ENCODE data around the gene CENATAC.

CENATAC gene

GRCh38 chr11:118956847-118957469 is 41.0 kb upstream of the CENATAC start:
- TF ChIP-seq CTCF (IDR thresholded peaks at IDR 0.05; ENCODE audit: insufficient read depth, low read length), result no peak
- no peak for TF ChIP-seq GABPA (IDR thresholded peaks at IDR 0.05; ENCODE audit: low read depth)
- TF ChIP-seq POLR2AphosphoS5 (IDR thresholded peaks at IDR 0.05; ENCODE audit: low read depth), result no peak
- no peak for TF ChIP-seq SPI1 (IDR thresholded peaks at IDR 0.05; ENCODE audit: borderline replicate concordance, low read depth)
- TF ChIP-seq REST (IDR thresholded peaks at IDR 0.05; ENCODE audit: insufficient replicate concordance, low read depth), result no peak
- H3K27me3 ChIP-seq (ENCODE audit: insufficient read depth, poor library complexity, severe bottlenecking), result no peaks in the 10 kb centered on the region
- H3K4me3 ChIP-seq (replicated peaks; ENCODE audit: insufficient read depth, low read length), result no peak overlapping the region

GRCh38 chr11:118957549-118957948 is 40.4 kb upstream of the CENATAC start:
- Histone ChIP-seq H3K27me3 (ENCODE audit: insufficient read depth, poor library complexity, severe bottlenecking) (no peaks in the 10 kb centered on the region), H3K4me3 (replicated peaks; ENCODE audit: insufficient read depth, low read length) (no peak overlapping the region), H3K27ac (replicated peaks) (no peak overlapping the region)
- TF ChIP-seq CTCF (IDR thresholded peaks at IDR 0.05; ENCODE audit: insufficient read depth, low read length) (no peak), REST (IDR thresholded peaks at IDR 0.05; ENCODE audit: insufficient replicate concordance, low read depth) (no peak), GABPA (IDR thresholded peaks at IDR 0.05; ENCODE audit: low read depth) (no peak), POLR2AphosphoS5 (IDR thresholded peaks at IDR 0.05; ENCODE audit: low read depth) (no peak), SPI1 (IDR thresholded peaks at IDR 0.05; ENCODE audit: borderline replicate concordance, low read depth) (no peak)
- DNase-seq (ENCODE audit: low read depth in 1 of 2, low spot score in 1 of 2), result no peak

More at GRCh38 chr11:118956847-118957469, 41.0 kb upstream of the CENATAC start:
- DNase-seq (ENCODE audit: low read depth in 1 of 2, low spot score in 1 of 2), result no peak
- H3K27ac ChIP-seq (replicated peaks), result no peak overlapping the region

- Histone ChIP-seq H3K27me3 (ENCODE audit: insufficient read depth, poor library complexity, severe bottlenecking) (no peaks in the 10 kb centered on the region), H3K27ac (replicated peaks) (no peak overlapping the region), H3K4me3 (replicated peaks; ENCODE audit: insufficient read depth, low read length) (no peak overlapping the region)
- DNase-seq (ENCODE audit: low read depth in 1 of 2, low spot score in 1 of 2), result no peak
- no peak for TF ChIP-seq REST (IDR thresholded peaks at IDR 0.05; ENCODE audit: insufficient replicate concordance, low read depth)
- no peak for TF ChIP-seq SPI1 (IDR thresholded peaks at IDR 0.05; ENCODE audit: borderline replicate concordance, low read depth)
- no peak for TF ChIP-seq GABPA (IDR thresholded peaks at IDR 0.05; ENCODE audit: low read depth)
- no peak for TF ChIP-seq CTCF (IDR thresholded peaks at IDR 0.05; ENCODE audit: insufficient read depth, low read length)
- TF ChIP-seq POLR2AphosphoS5 (IDR thresholded peaks at IDR 0.05; ENCODE audit: low read depth), result no peak
Observed at GRCh38 chr11:118957968-118958367, 40.0 kb upstream of the CENATAC start.
